GM12865 (cell line): ENCODE results near the gene RPL22L1.
"Not testable (repeated sequence)": the region's sequence is repeated elsewhere in the genome, so short reads cannot be mapped to it uniquely, and the experiment has no call there.

Experiments
- DNase-seq: peaks from one replicate; pipeline ENCODE4 v3.0.0; 2010; ENCODE audit warnings: low read depth
- H3K4me3 ChIP-seq: 2 replicates; pipeline ENCODE4 v1.5.1; 2011; ENCODE audit warnings: mild to moderate bottlenecking, low read depth, low read length, control low read depth
- TF ChIP-seq, protein P1 (sequence below): IDR thresholded peaks from 2 replicates; pipeline ENCODE4 v1.5.1; 2011; ENCODE audit warnings: low read length, control low read depth, low read depth, inconsistent platforms; ENCODE audit not compliant: insufficient read depth; ENCODE audit errors: missing control alignments

The RPL22L1 gene

DNA sequence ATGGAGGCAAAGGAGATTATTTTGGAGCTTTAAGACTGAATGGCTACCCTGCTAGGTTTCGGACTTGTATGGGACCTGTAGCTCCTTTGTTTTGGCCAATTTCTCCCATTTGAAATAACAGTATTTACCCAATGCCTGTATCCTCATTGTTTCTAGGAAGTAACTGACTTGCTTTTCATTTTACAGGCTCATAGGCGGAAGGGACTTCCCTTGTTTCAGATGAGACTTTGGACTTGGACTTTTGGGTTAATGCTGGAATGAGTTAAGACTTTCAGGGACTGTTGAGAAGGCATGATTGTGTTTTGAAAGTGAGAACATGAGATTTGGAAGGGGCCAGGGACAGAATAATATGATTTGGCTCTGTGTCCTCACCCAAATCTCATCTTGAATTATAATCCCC lies 28.0 kb upstream of the RPL22L1 start:
- H3K4me3 ChIP-seq = no peak overlapping the region
- DNase-seq = no peak
- TF ChIP-seq, protein P1, sequence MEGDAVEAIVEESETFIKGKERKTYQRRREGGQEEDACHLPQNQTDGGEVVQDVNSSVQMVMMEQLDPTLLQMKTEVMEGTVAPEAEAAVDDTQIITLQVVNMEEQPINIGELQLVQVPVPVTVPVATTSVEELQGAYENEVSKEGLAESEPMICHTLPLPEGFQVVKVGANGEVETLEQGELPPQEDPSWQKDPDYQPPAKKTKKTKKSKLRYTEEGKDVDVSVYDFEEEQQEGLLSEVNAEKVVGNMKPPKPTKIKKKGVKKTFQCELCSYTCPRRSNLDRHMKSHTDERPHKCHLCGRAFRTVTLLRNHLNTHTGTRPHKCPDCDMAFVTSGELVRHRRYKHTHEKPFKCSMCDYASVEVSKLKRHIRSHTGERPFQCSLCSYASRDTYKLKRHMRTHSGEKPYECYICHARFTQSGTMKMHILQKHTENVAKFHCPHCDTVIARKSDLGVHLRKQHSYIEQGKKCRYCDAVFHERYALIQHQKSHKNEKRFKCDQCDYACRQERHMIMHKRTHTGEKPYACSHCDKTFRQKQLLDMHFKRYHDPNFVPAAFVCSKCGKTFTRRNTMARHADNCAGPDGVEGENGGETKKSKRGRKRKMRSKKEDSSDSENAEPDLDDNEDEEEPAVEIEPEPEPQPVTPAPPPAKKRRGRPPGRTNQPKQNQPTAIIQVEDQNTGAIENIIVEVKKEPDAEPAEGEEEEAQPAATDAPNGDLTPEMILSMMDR = no peak

- DNase-seq = not testable (repeated sequence)
Measured at GRCh38 chr3:170897199-170897598, 27.2 kb upstream of the RPL22L1 start.

GRCh38 chr3:170896781-170897180 lies 26.8 kb upstream of the RPL22L1 start:
- H3K4me3 ChIP-seq = no peak overlapping the region
- no peak for DNase-seq
- TF ChIP-seq, protein P1 = no peak

More at GRCh38 chr3:170897199-170897598, 27.2 kb upstream of the RPL22L1 start:
- H3K4me3 ChIP-seq = not testable (repeated sequence)

DNA sequence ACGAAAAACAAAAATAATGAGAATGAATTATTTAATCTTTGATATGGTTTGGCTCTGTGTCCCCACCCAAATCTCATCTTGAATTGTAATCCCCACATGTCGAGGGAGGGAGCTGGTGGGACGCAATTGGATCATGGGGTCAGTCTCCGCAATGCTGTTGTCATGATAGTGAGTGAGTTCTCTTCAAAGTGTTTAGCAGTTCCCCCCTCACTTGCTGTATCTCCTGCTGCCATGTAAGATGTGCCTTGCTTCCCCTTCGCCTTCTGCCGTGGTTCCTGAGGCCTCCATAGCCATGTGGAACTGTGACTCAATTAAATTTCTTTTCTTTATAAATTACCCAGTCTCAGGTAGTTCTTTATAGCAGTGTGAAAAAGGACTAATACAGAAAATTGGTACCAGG lies 26.3 kb upstream of the RPL22L1 start:
- DNase-seq, H3K4me3 ChIP-seq: not testable (repeated sequence)

DNA sequence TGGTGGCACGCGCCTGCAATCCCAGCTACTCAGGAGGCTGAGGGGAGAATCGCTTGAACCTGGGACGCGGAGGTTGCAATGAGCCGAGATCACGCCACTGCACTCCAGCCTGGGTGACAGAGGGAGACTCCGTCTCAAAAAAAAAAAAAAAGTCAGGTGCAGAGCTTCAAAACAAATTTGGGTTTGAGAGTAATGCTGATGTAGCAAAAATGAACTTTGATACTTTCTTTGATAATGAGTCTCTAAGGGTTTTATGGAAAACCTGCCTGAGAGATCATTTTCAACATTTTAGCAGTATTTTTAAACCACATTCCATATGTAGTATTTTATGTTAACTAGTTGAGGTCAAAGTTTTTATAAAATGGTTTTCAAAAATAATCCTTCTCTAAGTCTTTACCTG lies 23.9 kb upstream of the RPL22L1 start:
- no peak overlapping the region for H3K4me3 ChIP-seq
- TF ChIP-seq, protein P1 = no peak
- DNase-seq = no peak

DNA sequence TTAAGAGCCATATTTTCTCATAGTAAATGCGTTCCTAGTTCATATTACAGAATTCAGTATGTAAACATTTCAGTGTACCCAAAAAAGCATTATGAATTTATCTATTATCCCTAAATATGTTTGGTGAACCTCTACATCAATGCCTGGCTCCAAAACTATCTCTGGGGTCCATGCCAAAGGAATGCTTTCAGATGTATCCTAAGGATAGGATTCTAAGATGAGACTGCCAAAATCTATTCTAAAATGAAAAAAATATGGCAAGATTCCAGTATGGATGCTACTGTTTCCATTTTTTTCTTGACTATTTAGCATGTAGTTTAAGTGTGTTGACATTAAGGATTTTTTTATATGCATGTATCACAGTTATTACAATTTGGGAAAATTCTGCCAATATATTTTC lies 19.6 kb upstream of the RPL22L1 start:
- TF ChIP-seq, protein P1 = no peak
- no peak overlapping the region for H3K4me3 ChIP-seq
- no peak for DNase-seq

DNA sequence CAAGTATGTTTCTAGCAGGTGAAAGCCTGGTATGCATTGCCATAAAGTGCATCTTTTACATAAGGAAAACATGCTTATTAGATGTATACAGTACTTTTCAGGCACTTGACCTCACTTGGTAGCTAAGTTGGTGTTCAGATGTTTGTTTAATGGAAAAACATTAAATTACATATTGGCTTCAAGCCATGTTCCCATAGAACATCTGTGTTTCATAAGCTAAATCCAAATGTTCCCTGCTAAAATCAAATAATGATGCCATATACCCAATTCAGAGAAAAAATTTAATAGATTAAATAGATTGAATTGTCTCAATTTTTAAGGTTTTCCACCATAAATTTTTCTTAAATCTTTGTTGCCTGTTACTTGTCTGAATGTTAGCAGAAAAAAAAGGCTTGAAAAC lies 19.1 kb upstream of the RPL22L1 start:
- TF ChIP-seq, protein P1 = no peak
- no peak overlapping the region for H3K4me3 ChIP-seq
- no peak for DNase-seq

DNA sequence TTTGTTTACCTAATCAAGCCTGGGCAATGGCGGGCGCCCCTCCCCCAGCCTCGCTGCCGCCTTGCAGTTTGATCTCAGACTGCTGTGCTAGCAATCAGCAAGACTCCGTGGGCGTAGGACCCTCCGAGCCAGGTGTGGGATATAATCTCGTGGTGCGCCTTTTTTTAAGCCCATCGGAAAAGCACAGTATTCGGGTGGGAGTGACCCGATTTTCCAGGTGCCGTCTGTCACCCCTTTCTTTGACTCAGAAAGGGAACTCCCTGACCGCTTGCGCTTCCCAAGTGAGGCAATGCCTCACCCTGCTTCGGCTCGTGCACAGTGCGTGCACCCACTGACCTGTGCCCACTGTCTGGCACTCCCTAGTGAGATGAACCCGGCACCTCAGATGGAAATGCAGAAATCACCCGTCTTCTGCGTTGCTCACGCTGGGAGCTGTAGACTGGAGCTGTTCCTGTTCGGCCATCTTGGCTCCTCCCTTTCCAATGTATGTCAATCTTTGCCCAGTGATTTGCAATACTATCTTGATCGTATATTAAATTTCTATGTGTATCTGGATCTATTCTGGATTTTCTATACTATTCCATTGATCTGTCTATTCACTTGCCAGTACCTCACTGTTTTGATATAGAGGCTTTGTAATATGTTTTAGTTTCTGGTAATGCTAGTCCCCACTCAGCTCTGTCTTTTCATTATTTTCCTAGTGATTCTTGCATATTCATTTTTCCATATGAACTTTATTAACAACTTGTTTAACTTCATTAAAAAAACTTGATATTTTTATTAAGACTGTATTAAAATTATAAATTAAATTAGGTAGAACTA lies 14.3 kb upstream of the RPL22L1 start:
- not testable (repeated sequence) for DNase-seq, H3K4me3 ChIP-seq

GRCh38 chr3:170878688-170879087 lies 8.7 kb upstream of the RPL22L1 start:
- not testable (repeated sequence) for DNase-seq, H3K4me3 ChIP-seq

DNA sequence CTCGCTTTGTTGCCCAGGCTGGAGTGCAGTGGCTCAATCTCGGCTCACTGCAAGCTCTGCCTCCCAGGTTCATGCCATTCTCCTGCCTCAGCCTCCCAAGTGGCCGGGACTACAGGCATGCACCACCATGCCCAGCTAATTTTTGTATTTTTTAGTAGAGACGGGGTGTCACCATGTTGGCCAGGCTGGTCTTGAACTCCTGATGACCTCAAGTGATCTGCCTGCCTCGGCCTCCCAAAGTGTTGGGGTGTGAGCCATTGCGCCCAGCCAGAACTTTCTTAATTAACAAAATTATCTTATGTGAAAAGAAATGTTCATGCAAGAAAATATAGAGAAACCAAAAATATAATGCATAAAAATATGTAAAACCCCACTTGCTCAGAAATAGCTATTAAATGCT lies 7.3 kb upstream of the RPL22L1 start:
- H3K4me3 ChIP-seq, DNase-seq: not testable (repeated sequence)
